K562 (cell line): ENCODE data around the gene CDYL. TPM values are rescaled to one million over a fixed set of nuclear protein-coding genes. Genes with fewer than 3 reads are reported as not detected.

Source experiments
- DEAF1 ChIP-seq: fragments of 450-650 bp; formaldehyde crosslinking; IDR thresholded peaks from 2 replicates; pipeline ENCODE4 v1.4.0; 2020; ENCODE audit warnings: mild to moderate bottlenecking, moderate library complexity
- ERF ChIP-seq: fragments of 450-650 bp; formaldehyde crosslinking; IDR thresholded peaks from 2 replicates; pipeline ENCODE4 v1.4.0; 2020; ENCODE audit warnings: mild to moderate bottlenecking, mixed read lengths
- FOXA3 ChIP-seq, 2 experiments: fragments of 450-650 bp in 1 of 2; sonication (generic) in 1 of 2; formaldehyde crosslinking; IDR thresholded peaks in 1 of 2; conservative IDR thresholded peaks in 1 of 2; 2 replicates each; pipeline versions ENCODE4 v1.4.0 to v1.8.0; 2020 to 2022; ENCODE audit warnings: mild to moderate bottlenecking in 2 of 2, missing genetic modification reagents in 1 of 2
- HDAC8 ChIP-seq: fragments of 450-650 bp; IDR thresholded peaks from 2 replicates; pipeline ENCODE4 v1.6.1; 2016; ENCODE audit warnings: mild to moderate bottlenecking, missing genetic modification characterization, moderate library complexity, missing compliant biosample characterization
- JUND ChIP-seq, 2 experiments: IDR thresholded peaks; 2 replicates in 1 of 2; 3 replicates in 1 of 2; pipeline ENCODE4 v1.6.1; 2011; ENCODE audit warnings: borderline replicate concordance in 2 of 2, low read depth in 2 of 2, low read length in 2 of 2, improper control_type of control experiment in 1 of 2, missing biosample characterization in 1 of 2, missing genetic modification characterization in 1 of 2, missing genetic modification reagents in 1 of 2
- POLR2A ChIP-seq: fragments of 450-650 bp; conservative IDR thresholded peaks from 2 replicates; pipeline ENCODE4 v1.6.1; 2016
- REST ChIP-seq, 2 experiments: fragments of 450-650 bp; formaldehyde crosslinking in 1 of 2; IDR thresholded peaks; 2 replicates each; pipeline versions ENCODE4 v1.4.0 to v1.6.1; 2014 to 2020; ENCODE audit warnings: mild to moderate bottlenecking in 2 of 2, borderline replicate concordance in 1 of 2, low read depth in 1 of 2
- SMC3 ChIP-seq: conservative IDR thresholded peaks from 2 replicates; pipeline ENCODE4 v1.6.1; 2011; ENCODE audit warnings: low read depth, low read length, improper control_type of control experiment; ENCODE audit not compliant: insufficient read depth
- SRSF7 ChIP-seq: fragments of 200-400 bp; formaldehyde crosslinking; optimal IDR thresholded peaks from 2 replicates; pipeline ENCODE3; 2017; ENCODE audit warnings: mild to moderate bottlenecking, low read depth, low read length
- TOE1 ChIP-seq, 2 experiments: fragments of 450-650 bp in 1 of 2; sonication (generic) in 1 of 2; formaldehyde crosslinking in 1 of 2; IDR thresholded peaks; 2 replicates each; pipeline versions ENCODE4 v1.7.1 to v1.8.0; 2016 to 2022; ENCODE audit warnings: borderline replicate concordance in 2 of 2, mild to moderate bottlenecking in 2 of 2, antibody characterized with exemption in 1 of 2, inconsistent platforms in 1 of 2, low read depth in 1 of 2, missing genetic modification reagents in 1 of 2, moderate library complexity in 1 of 2
- ZNF41 ChIP-seq: fragments of 250-450 bp; sonication (Bioruptor Pico); conservative IDR thresholded peaks from 2 replicates; pipeline ENCODE4 v1.4.0; 2020; ENCODE audit warnings: mild to moderate bottlenecking
- polyA plus RNA-seq, 8 experiments: library from polyadenylated mRNA; depleted of rRNA in 4 of 8; stranded (reverse) in 5 of 8; unstranded in 3 of 8; fragments of >200 nt; fragmentation: Nextera tagmentation in 2 of 8; fragmentation: Illumina TruSeq in 1 of 8; extraction: Ambion mirVana in 2 of 8; extraction: Trizol in 1 of 8; gene quantifications; 2 replicates each; pipeline versions ENCODE4 v1.2.1 to v1.2.3, GENCODE V29; 2011 to 2014; ENCODE audit warnings: inconsistent platforms in 1 of 8, missing spikeins in 1 of 8
- total RNA-seq, 7 experiments: library from RNA; depleted of rRNA in 6 of 7; stranded (reverse); fragments of >200 nt in 6 of 7; fragmentation: Illumina TruSeq in 2 of 7; extraction: Trizol in 2 of 7; gene quantifications; 2 replicates each; pipeline versions ENCODE4 v1.2.1 to v1.2.3, GENCODE V29; 2011 to 2021; ENCODE audit warnings: low replicate concordance in 1 of 7
- TF ChIP-seq, protein P1 (sequence below), 3 experiments: IDR thresholded peaks in 2 of 3; conservative IDR thresholded peaks in 1 of 3; 2 replicates each; pipeline ENCODE4 v1.5.1; 2011 to 2012; ENCODE audit warnings: low read length in 3 of 3, mild to moderate bottlenecking in 3 of 3, control low read depth in 2 of 3, improper control_type of control experiment in 1 of 3, inconsistent platforms in 1 of 3, low read depth in 1 of 3, mixed read lengths in 1 of 3, moderate library complexity in 1 of 3; ENCODE audit not compliant: insufficient read depth in 2 of 3

CDYL gene
- total and polyA plus RNA-seq, 9 of the 15 experiments (the other 6 are each of a cell fraction or from before 2014, with no cell fraction given), result 8.1 to 45.8 (median 40.8) TPM

DNA sequence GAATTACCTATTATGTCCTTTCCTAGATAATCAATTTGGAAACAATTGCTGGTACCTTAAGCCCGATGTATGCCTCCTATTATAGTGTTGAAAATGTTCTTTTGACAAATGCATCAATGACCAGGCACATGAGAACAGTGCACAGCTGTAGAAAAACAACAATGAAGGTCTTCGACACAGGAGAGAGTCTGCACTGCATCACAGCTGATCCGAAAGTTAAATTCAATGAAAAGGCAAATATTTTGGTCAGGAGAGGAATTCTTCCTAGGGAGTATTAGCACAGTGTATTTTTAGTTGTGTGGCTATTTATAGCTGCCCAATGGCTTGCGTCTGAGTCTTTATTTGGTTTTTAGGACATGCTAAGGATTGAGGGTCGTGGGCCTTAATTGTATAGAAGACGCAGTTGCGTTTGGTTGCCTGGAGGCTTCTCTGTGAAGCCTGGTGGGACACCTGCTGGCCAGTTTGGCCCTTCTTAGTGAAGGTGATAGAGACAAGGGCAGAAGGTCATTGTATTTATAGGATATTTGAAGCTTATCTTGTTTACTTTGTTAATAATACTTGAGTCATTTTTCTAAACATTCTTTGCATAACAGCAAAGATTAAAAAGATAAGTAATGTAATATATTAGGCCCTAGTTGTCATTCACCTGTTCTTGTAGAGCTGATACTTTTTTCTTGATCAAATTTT lies 72.3 kb downstream of the CDYL start (continued):
- TF ChIP-seq REST (IDR thresholded peaks at IDR 0.05; ENCODE audit: borderline replicate concordance) (peak; percentile 85), REST (CRISPR knock-in tag; IDR thresholded peaks at IDR 0.05; ENCODE audit: low read depth) (no peak), SRSF7 (no peak), JUND (IDR thresholded peaks at IDR 0.05; ENCODE audit: borderline replicate concordance, low read depth, low read length) (peak; percentile 25; the same call in 1 of the 2 replicates), JUND (tag; IDR thresholded peaks at IDR 0.05; ENCODE audit: borderline replicate concordance, low read depth, low read length) (peak; percentile 36; the same call in 1 of the 3 replicates), HDAC8 (tag) (no peak), ZNF41 (CRISPR knock-in tag) (no peak), FOXA3 (CRISPR knock-in tag; conservative IDR thresholded peaks at IDR 0.05 in 1 of 2, IDR thresholded peaks at IDR 0.05 in 1 of 2) (peak in 1 of 2 experiments; percentile 92; a peak in 2 of 4 replicates), TOE1 (IDR thresholded peaks at IDR 0.05; ENCODE audit: borderline replicate concordance) (0 out of 2 replicates have a peak, but pooled peaks have one; percentile 14), TOE1 (CRISPR knock-in tag; IDR thresholded peaks at IDR 0.05; ENCODE audit: borderline replicate concordance, low read depth) (no peak), ERF (CRISPR knock-in tag) (0 out of 2 replicates have a peak, but pooled peaks have one; percentile 17), POLR2A (no peak), DEAF1 (CRISPR knock-in tag) (peak; percentile 56), SMC3 (0 out of 2 replicates have a peak, but pooled peaks have one; percentile 33)
- TF ChIP-seq, protein P1, sequence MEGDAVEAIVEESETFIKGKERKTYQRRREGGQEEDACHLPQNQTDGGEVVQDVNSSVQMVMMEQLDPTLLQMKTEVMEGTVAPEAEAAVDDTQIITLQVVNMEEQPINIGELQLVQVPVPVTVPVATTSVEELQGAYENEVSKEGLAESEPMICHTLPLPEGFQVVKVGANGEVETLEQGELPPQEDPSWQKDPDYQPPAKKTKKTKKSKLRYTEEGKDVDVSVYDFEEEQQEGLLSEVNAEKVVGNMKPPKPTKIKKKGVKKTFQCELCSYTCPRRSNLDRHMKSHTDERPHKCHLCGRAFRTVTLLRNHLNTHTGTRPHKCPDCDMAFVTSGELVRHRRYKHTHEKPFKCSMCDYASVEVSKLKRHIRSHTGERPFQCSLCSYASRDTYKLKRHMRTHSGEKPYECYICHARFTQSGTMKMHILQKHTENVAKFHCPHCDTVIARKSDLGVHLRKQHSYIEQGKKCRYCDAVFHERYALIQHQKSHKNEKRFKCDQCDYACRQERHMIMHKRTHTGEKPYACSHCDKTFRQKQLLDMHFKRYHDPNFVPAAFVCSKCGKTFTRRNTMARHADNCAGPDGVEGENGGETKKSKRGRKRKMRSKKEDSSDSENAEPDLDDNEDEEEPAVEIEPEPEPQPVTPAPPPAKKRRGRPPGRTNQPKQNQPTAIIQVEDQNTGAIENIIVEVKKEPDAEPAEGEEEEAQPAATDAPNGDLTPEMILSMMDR (IDR thresholded peaks at IDR 0.05 in 2 of 3, conservative IDR thresholded peaks at IDR 0.05 in 1 of 3; ENCODE audit: insufficient read depth in 2 of 3, low read depth in 1 of 3, low read length in 3 of 3), result peak; percentile 74 to 81 (median 74)
